ENCODE data around the gene CHST14. TPM values are rescaled to one million over a fixed set of nuclear protein-coding genes. Genes with fewer than 3 reads are reported as not detected.
A peak's percentile ranks its signal among the peaks of the same experiment; 100 is the strongest.

Gene CHST14
- polyA plus RNA-seq, 1 of the 3 experiments (the other 2 are of a cell fraction): 43.2 TPM

GRCh38 chr15:40440743-40441564 is 29.8 kb upstream of the CHST14 start, which contains the start of gene BAHD1:
Gene BAHD1 (plus strand): TSS chr15:40440953. CDS start chr15:40458465, 17,512 bp downstream.
- no peaks in the 10 kb centered on the region for H3K36me3 ChIP-seq (replicated peaks in 1 of 2; ENCODE audit: control insufficient read depth in 1 of 2, insufficient read depth in 2 of 2, low read length in 1 of 2)
- CTCF ChIA-PET: interaction anchor here (0.8 to 3.3 kb wide), 12 partner anchors 11 to 162 kb away, joined by 3 to 16 read pairs (median 4); partner anchors contain the start of gene CHST14
- H3K9ac ChIP-seq: peak within 1 kb of the TSS; percentile 64
- H3K4me1 ChIP-seq (ENCODE audit: control insufficient read depth in 1 of 2, insufficient read depth in 2 of 2, low read depth in 1 of 2, low read length in 1 of 2): peaks cover 12 to 38% of the 10 kb centered on the region in 2 experiments; a peak in 3 of 4 replicates
- WGBS (ENCODE audit: low lambda C conversion rate): 0% methylated on average over 14 of the region's 119 CpGs
- no peaks in the 10 kb centered on the region; the same call in 1 of the 2 replicates for H3K27me3 ChIP-seq (ENCODE audit: insufficient read depth)
- peak; percentile 100 for DNase-seq
- peak within 1 kb of the TSS; percentile 83 for H2AFZ ChIP-seq (ENCODE audit: low read depth)
- peak within 1 kb of the TSS; percentile 94 for H3K4me2 ChIP-seq
- POLR2A ChIA-PET: interaction anchor here (0.9 to 1.0 kb wide), 3 partner anchors 10 to 128 kb away, joined by 3 to 4 read pairs (median 3); partner anchors contain the start of genes CHST14 and RPUSD2
- TF ChIP-seq CHD2 (IDR thresholded peaks at IDR 0.05; ENCODE audit: low read length, partially characterized antibody) (no peak), NRF1 (IDR thresholded peaks at IDR 0.05; ENCODE audit: low read depth, low read length) (0 out of 2 replicates have a peak, but pooled peaks have one; percentile 35), MEF2A (IDR thresholded peaks at IDR 0.05; ENCODE audit: borderline replicate concordance, low read depth) (no peak), ELF1 (IDR thresholded peaks at IDR 0.05) (peak; percentile 84), TAF1 (IDR thresholded peaks at IDR 0.05; ENCODE audit: borderline replicate concordance, low read depth, low read length) (peak; percentile 42; the same call in 1 of the 2 replicates), RFX5 (IDR thresholded peaks at IDR 0.05; ENCODE audit: low read length) (peak; percentile 64; the same call in 1 of the 2 replicates), POLR2AphosphoS5 (IDR thresholded peaks at IDR 0.05; ENCODE audit: low read depth, low read length) (no peak), GATA2 (CRISPR knock-in tag; IDR thresholded peaks at IDR 0.05) (no peak)
- TF ChIP-seq, protein P1, sequence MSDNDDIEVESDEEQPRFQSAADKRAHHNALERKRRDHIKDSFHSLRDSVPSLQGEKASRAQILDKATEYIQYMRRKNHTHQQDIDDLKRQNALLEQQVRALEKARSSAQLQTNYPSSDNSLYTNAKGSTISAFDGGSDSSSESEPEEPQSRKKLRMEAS (IDR thresholded peaks at IDR 0.05; ENCODE audit: low read depth): peak; percentile 89
- TF ChIP-seq, protein P2, sequence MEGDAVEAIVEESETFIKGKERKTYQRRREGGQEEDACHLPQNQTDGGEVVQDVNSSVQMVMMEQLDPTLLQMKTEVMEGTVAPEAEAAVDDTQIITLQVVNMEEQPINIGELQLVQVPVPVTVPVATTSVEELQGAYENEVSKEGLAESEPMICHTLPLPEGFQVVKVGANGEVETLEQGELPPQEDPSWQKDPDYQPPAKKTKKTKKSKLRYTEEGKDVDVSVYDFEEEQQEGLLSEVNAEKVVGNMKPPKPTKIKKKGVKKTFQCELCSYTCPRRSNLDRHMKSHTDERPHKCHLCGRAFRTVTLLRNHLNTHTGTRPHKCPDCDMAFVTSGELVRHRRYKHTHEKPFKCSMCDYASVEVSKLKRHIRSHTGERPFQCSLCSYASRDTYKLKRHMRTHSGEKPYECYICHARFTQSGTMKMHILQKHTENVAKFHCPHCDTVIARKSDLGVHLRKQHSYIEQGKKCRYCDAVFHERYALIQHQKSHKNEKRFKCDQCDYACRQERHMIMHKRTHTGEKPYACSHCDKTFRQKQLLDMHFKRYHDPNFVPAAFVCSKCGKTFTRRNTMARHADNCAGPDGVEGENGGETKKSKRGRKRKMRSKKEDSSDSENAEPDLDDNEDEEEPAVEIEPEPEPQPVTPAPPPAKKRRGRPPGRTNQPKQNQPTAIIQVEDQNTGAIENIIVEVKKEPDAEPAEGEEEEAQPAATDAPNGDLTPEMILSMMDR (IDR thresholded peaks at IDR 0.05): peak; percentile 17; the same call in 1 of the 2 replicates
- TF ChIP-seq, protein P3, sequence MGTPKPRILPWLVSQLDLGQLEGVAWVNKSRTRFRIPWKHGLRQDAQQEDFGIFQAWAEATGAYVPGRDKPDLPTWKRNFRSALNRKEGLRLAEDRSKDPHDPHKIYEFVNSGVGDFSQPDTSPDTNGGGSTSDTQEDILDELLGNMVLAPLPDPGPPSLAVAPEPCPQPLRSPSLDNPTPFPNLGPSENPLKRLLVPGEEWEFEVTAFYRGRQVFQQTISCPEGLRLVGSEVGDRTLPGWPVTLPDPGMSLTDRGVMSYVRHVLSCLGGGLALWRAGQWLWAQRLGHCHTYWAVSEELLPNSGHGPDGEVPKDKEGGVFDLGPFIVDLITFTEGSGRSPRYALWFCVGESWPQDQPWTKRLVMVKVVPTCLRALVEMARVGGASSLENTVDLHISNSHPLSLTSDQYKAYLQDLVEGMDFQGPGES (IDR thresholded peaks at IDR 0.05; ENCODE audit: low read depth, low read length): peak; percentile 56; the same call in 1 of the 2 replicates
- peak within 1 kb of the TSS in 1 of 2 experiments; percentile 72; a peak in 2 of 4 replicates for H3K27ac ChIP-seq (ENCODE audit: low read depth in 2 of 2, low read length in 1 of 2)
- H3K4me3 ChIP-seq (ENCODE audit: low read depth in 2 of 2, low read length in 1 of 2): peak within 1 kb of the TSS; percentile 75 to 77
- H3K9me3 ChIP-seq: no peaks in the 10 kb centered on the region
- peaks cover 39% of the 10 kb centered on the region for H4K20me1 ChIP-seq (ENCODE audit: insufficient read depth)
- no peaks in the 10 kb centered on the region for H3F3A ChIP-seq (replicated peaks; ENCODE audit: insufficient read depth)
- H3K79me2 ChIP-seq (ENCODE audit: insufficient read depth): peaks cover 40% of the 10 kb centered on the region
- no peaks in the 10 kb centered on the region for H3K9me2 ChIP-seq

Data from SK-N-SH (cell line).